ENCODE results near the gene PAX8. TPM values are rescaled to one million over a fixed set of nuclear protein-coding genes. Genes with fewer than 3 reads are reported as not detected.
A peak's percentile ranks its signal among the peaks of the same experiment; 100 is the strongest.
"Not testable (repeated sequence)": the region's sequence is repeated elsewhere in the genome, so short reads cannot be mapped to it uniquely, and the experiment has no call there.

Gene PAX8
- total RNA-seq, 1 donor from 2014 or later, result 1.2 TPM

DNA sequence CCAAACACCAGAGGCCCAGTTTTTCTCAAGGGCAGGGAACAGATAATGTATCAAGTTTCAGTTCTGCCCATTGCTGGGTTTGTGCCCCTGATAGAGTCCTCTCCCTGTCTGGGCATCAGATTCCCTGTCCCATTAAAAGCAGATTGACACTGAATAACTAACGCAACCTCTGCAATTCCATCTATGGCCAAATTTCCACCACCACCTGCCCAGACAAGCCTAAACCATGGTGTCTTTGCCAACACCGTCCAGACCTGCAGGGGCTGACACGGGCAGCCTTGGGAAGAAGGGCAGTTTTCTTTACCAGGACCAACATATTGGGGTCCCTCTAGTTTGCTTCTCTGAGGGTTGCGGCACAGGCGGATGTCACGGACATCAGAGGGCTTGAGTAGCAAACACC lies 26.4 kb upstream of the PAX8 start:
- H3K9me3 ChIP-seq, result no peaks in the 10 kb centered on the region
- no peaks in the 10 kb centered on the region for H3K36me3 ChIP-seq
- TF ChIP-seq, protein P1, sequence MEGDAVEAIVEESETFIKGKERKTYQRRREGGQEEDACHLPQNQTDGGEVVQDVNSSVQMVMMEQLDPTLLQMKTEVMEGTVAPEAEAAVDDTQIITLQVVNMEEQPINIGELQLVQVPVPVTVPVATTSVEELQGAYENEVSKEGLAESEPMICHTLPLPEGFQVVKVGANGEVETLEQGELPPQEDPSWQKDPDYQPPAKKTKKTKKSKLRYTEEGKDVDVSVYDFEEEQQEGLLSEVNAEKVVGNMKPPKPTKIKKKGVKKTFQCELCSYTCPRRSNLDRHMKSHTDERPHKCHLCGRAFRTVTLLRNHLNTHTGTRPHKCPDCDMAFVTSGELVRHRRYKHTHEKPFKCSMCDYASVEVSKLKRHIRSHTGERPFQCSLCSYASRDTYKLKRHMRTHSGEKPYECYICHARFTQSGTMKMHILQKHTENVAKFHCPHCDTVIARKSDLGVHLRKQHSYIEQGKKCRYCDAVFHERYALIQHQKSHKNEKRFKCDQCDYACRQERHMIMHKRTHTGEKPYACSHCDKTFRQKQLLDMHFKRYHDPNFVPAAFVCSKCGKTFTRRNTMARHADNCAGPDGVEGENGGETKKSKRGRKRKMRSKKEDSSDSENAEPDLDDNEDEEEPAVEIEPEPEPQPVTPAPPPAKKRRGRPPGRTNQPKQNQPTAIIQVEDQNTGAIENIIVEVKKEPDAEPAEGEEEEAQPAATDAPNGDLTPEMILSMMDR (IDR thresholded peaks at IDR 0.05), result no peak
- ATAC-seq, result no peak
- no peaks in the 10 kb centered on the region for H3K4me1 ChIP-seq
- no peak overlapping the region for H3K4me3 ChIP-seq
- DNase-seq, result no peak
- no peak overlapping the region for H3K27ac ChIP-seq
- intact Hi-C loops (cut with DNase I), result no loop called here
- H3K27me3 ChIP-seq (ENCODE audit: low read depth), result no peaks in the 10 kb centered on the region

DNA sequence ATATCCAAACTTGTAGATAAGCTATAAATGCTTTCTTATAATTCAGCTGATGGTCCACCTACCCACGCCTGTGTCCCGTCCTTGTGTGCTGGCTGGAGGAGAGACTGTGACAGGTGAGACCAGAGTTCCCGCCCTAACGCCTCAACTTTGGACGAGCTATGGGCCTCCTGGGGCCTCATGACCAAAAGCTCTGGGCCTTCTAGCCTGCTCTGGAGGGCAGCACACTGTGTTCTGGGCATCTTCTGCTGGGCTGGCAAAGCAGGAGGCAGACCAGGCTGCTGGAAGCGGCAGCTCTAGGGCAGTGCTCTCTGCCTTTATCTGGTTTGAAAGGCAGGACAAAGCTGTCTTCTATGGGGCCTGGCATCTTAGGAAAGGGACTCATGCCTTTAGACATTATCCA lies 26.0 kb upstream of the PAX8 start:
- H3K27ac ChIP-seq, result no peak overlapping the region
- intact Hi-C loops (cut with DNase I), result no loop called here
- ATAC-seq (no peak), DNase-seq (no peak)
- no peak overlapping the region for H3K4me3 ChIP-seq
- no peaks in the 10 kb centered on the region for H3K4me1 ChIP-seq
- H3K27me3 ChIP-seq (ENCODE audit: low read depth), result no peaks in the 10 kb centered on the region
- H3K36me3 ChIP-seq, result no peaks in the 10 kb centered on the region
- TF ChIP-seq, protein P1 (IDR thresholded peaks at IDR 0.05), result no peak
- H3K9me3 ChIP-seq, result no peaks in the 10 kb centered on the region

DNA sequence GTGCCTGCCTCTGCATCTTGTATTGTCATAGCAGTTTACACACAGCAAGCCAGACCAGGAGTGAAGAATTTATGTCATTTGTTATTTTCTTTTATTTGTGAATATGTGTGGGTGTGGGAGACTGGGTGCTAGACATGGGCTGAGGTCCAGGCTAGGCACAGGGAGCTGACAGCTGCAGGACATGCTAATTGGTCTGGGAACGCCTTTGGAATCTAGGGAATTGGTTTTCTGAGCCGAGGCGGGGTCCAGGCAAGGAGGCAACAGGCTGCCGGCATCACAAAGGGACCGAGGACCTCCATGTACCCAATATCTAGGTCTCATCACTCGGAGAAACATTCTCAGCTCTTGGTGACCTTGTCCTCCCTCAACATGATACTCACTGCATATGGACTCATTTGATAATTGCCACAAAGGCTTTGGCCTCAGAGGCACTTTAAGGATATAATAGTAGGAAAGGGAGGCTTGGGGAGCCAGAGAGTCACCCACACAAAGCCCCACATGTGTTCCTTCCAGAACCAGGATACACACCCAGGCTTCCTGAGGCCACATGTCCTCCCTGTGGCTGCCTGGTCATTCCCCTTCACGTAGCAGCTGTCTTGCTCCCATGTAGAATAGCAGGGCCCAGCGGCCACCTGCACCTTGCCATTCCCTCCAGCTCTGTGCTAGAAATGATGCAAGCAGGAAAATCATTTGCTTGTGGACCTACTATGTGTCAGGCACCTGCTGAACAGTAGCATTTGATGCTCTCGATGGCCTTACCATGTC lies 23.7 kb upstream of the PAX8 start:
- H3K9me3 ChIP-seq; ATAC-seq; H3K27ac ChIP-seq; DNase-seq; H3K27me3 ChIP-seq (ENCODE audit: low read depth); H3K36me3 ChIP-seq; H3K4me3 ChIP-seq; intact Hi-C loops (cut with DNase I); H3K4me1 ChIP-seq: not testable (repeated sequence)

- H3K27me3 ChIP-seq (ENCODE audit: low read depth), result no peaks in the 10 kb centered on the region
- H3K36me3 ChIP-seq, result no peaks in the 10 kb centered on the region
- no peaks in the 10 kb centered on the region for H3K9me3 ChIP-seq
- H3K27ac ChIP-seq, result no peak overlapping the region
- H3K4me1 ChIP-seq, result no peaks in the 10 kb centered on the region
- ATAC-seq, result no peak
- TF ChIP-seq, protein P1 (IDR thresholded peaks at IDR 0.05), result no peak
- no peak for DNase-seq
- no peak overlapping the region for H3K4me3 ChIP-seq
- intact Hi-C loops (cut with DNase I), result no loop called here
These were observed 21.6 kb upstream of the PAX8 start for GRCh38 chr2:113300281-113300680.

- Histone ChIP-seq H3K27ac (no peak overlapping the region), H3K4me3 (no peak overlapping the region), H3K27me3 (ENCODE audit: low read depth) (no peaks in the 10 kb centered on the region), H3K9me3 (no peaks in the 10 kb centered on the region), H3K36me3 (no peaks in the 10 kb centered on the region), H3K4me1 (no peaks in the 10 kb centered on the region)
- TF ChIP-seq, protein P1 (IDR thresholded peaks at IDR 0.05), result no peak
- DNase-seq (no peak), ATAC-seq (no peak)
- intact Hi-C loops (cut with DNase I), result no loop called here
These were observed 19.5 kb upstream of the PAX8 start for GRCh38 chr2:113298176-113298575.

- H3K27ac ChIP-seq; H3K9me3 ChIP-seq; intact Hi-C loops (cut with DNase I); H3K4me1 ChIP-seq; DNase-seq; H3K36me3 ChIP-seq; H3K27me3 ChIP-seq (ENCODE audit: low read depth); H3K4me3 ChIP-seq: not testable (repeated sequence)
- ATAC-seq, result peak in 1 of 2 donors; percentile 55
These were observed 18.9 kb upstream of the PAX8 start for GRCh38 chr2:113297590-113297989.
